Measurements from ENCODE around the gene GCNT1.
"Not testable (repeated sequence)": the region's sequence is repeated elsewhere in the genome, so short reads cannot be mapped to it uniquely, and the experiment has no call there.

GCNT1 gene

GRCh38 chr9:76443887-76444286 is 15.1 kb upstream of the GCNT1 start:
- no peak for DNase-seq (ENCODE audit: low read depth in 3 of 3)

DNA sequence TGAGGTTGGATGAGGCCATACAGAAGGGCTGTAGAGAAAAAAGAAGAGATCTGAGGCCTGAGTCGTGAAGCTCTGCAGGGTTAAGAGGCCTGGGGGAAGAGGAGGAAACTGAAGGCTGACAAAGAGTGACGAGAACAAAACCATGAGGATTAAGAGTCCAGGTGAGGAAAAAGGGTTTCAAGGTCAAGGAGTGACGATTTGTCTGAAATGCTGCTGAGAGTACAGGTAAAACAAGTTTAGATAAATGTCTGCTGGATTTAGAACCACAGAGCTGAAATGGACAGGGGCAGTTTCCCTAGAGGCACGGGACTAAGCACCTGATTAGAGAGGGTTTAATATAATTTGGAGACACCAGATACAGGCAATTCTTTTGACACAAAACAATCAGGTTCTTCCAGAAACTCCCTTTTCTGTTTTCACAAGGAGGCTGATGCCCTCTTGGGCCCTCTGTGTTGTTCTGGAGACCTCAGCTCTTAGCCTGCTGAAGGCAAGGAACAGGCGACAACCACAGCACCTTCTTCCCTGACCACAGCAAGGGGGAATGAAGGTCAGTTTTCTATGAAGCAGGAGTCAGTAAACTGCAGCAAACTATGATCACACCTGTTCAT is 14.6 kb upstream of the GCNT1 start:
- no peak for DNase-seq (ENCODE audit: low read depth in 3 of 3)

DNA sequence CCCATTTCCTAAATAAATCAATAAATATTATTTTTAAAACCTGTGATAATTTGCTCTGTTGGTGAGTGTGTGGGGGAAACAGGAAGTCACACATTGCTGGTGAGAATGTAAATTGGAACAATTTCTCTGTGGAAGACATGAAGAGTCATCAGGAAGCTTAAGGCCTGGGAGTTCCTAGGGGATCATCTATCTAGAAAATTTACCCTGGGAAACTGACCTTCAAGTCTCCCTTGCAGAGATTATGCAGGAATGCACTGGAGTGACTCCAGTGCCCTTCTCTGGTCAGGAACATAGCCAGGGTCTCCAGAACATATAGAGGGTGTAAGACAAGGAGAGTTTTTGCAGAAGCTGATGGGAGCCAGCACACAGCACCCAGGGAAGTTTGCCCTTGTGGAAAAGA is 13.0 kb upstream of the GCNT1 start:
- DNase-seq (ENCODE audit: low read depth in 3 of 3), result no peak

GRCh38 chr9:76448501-76448900 is 10.5 kb upstream of the GCNT1 start:
- DNase-seq (ENCODE audit: low read depth in 3 of 3), result no peak

DNA sequence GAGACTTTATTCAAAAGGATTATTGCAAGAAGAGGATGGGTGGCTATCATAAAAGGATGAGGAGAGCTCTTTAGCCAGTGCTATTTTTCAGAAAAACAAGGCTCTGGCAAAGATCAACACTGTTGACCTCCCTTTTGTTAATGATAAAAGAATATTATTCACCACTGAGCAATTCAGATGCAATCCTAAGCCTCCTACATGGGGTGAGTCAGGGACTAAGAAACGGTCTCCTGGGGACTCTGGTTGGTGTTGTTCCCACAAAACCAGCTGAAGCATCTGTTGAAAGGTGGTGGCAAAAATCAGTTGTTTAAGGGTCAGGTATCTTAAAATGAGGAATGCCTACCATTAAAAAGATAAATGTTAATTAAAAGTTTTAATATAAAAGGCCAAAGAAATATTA is 7.7 kb upstream of the GCNT1 start:
- DNase-seq (ENCODE audit: low read depth in 3 of 3), result no peak

- DNase-seq (ENCODE audit: low read depth in 3 of 3), result no peak
These were observed 6.1 kb upstream of the GCNT1 start for GRCh38 chr9:76452839-76453238.

DNA sequence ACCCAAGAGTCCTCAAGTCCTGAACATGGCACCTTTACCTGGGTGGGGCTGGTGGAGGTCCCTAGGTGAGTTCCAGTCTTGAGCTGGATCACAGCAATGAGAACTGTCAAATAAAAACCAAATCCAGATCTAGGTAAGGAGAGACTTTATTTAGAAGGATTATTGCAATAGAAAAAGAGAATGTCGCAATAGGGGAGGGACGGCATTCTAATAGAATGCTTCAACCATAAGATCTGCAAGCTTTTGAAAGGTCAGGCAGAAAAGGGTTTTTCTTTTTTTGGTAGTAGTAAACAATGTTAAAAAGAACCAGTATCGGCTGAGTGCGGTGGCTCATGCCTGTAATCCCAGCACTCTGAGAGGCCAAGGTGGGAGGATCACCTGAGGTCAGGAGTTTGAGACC is 5.2 kb upstream of the GCNT1 start:
- DNase-seq (ENCODE audit: low read depth in 3 of 3), result no peak

DNA sequence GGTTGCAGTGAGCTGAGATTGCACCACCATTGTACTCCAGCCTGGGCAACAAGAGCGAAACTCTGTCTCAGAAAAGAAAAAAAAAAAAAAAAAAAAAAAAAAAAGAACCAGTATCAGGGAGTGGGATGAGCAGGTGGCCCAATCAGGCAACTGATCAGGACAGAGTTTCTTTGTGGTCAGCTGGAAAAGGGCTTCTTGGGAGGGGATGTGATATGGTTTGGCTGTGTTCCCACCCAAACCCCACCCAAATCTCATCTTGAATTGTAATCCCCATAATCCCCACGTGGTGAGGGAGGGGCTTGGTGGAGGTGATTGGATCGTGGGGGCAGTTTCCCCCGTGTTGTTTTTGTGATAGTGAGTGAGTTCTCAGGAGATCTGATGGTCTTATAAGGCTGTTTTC is 4.7 kb upstream of the GCNT1 start:
- DNase-seq (ENCODE audit: low read depth in 3 of 3), result no peak

DNA sequence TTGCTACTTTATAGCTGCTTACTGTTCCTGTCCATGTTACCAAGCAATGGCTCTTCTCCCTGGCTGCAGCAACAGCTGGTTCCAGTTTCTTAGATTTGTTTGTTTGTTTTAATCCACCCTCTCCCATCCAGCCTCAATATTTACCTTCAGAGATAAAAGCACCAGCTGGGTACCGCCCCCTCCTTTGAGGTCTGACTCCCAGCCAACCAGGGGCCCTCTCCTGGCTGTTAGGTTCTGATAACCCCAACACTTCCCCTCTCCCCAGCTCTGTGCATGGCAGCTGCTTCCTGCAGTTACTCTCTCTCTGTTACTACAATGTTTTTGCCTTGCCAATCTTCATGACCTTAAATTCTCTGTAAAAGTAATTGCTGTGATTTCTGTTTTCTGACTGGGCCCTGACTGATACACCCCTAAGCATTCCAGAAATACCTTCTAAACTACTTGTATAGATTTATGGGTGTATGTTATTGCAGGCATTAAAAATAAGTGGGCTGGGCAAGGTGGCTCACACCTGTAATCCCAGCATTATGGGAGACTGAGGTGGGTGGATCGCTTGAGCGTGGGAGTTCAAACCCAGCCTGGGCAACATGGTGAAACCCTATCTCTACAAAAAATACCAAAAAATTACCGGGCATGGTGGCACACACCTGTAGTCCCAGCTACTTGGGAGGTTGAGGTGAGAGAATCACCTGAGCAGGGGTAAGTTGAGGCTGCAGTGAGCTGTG is 2.6 kb upstream of the GCNT1 start:
- DNase-seq (ENCODE audit: low read depth in 3 of 3), result no peak

DNA sequence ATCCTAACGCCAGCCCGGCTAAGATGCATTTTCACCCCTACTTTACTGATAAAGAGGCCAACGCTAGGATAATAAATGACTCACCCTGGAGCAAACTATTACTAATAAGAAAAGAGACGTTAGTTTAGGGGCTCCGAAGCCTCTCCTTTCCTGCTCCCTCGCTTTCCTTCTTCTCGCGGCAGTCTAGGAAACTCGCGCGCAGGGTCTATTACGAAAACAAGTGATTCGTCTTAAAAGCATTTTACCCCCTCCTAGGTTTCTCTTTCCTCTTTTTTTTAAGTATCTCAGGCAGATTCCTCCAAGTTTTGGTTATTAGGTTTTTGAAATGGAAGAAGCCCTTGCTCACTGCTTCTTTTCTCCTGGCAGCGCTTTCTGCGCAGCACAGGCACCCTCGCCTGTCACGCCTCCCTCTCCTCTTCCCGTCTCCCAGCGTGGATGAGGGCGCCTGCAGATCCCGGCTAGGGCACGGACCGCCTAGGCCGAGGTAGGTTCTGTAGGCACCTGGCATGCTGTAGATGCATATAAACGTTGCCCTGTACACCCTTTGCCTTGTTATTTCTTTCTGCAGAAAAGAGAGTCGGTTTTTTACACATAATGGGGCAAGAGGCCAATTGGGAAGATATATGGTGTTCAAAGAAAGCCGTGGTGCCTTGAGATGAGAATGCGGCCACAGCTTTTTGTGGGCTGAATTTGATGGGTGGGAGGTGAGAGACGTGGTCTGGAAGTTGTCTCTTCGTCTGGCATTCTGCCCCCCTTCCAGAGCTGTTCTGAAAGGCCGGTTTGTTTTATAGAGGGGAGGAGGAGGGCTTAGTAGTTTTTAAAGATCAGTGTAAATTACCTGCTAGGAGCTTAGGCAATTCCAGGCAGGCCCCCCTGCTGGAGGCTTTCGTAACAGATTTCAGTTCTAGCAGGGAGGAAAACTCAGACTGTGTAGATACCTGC is 983 bp downstream of the GCNT1 start:
- DNase-seq (ENCODE audit: low read depth in 3 of 3), result no peak

DNA sequence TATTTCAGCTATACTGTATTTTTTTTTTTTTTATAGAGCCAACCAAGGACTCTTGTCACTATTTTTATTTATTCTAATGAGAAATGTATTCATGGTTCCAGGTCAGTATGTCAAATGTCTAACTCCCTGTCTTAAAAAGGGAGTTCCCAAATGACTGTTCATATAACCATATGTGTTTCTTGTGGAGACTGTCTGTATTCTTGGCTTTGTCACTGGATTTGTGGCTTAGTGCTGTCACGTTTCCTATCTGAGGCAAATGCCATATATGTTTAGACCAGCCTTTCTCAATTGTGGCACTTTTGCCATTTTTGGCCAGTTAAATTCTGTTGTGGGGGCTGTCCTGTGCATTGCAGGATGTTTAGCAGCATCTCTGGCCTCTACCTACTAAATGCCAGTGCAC is 3.1 kb downstream of the GCNT1 start:
- DNase-seq (ENCODE audit: low read depth in 3 of 3), result no peak

DNA sequence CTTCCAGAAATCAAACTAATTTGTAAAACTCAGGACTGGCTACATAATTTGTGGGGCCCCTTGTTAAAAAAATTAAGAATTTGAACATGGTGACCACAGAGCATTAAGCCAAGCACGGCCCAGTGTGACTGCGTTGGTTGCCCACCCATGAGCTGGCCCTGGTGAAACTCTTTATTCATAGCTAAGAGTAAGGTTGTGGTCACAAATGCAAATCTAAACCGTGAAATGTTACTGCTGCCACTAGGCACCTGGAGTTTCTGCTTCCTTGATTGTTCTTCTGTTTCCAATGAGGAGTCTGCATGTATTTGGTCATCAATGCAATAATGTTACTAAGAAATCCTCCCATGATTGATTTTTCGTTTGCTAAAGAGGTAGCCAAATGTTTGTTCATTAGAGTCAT is 4.2 kb downstream of the GCNT1 start:
- DNase-seq (ENCODE audit: low read depth in 3 of 3), result no peak

DNA sequence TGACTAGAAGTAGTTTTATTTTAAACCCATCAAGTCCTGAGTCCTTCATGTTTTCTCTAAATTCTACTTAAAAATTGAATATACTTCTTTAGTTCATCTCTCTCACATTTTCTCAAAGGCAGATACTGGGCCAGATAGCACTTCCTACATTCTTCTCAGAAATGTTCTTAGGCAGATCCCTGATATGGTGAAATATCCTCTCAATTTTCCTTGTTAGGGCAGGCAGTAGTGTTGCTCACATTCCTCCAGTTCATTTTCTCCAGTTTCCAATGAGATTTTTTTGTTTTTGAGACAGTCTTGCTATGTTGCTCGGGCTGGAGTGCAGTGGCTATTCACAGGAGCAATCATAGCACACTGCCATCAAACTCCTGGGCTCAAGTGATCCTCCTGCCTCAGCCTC is 5.7 kb downstream of the GCNT1 start:
- DNase-seq (ENCODE audit: low read depth in 3 of 3), result no peak

DNA sequence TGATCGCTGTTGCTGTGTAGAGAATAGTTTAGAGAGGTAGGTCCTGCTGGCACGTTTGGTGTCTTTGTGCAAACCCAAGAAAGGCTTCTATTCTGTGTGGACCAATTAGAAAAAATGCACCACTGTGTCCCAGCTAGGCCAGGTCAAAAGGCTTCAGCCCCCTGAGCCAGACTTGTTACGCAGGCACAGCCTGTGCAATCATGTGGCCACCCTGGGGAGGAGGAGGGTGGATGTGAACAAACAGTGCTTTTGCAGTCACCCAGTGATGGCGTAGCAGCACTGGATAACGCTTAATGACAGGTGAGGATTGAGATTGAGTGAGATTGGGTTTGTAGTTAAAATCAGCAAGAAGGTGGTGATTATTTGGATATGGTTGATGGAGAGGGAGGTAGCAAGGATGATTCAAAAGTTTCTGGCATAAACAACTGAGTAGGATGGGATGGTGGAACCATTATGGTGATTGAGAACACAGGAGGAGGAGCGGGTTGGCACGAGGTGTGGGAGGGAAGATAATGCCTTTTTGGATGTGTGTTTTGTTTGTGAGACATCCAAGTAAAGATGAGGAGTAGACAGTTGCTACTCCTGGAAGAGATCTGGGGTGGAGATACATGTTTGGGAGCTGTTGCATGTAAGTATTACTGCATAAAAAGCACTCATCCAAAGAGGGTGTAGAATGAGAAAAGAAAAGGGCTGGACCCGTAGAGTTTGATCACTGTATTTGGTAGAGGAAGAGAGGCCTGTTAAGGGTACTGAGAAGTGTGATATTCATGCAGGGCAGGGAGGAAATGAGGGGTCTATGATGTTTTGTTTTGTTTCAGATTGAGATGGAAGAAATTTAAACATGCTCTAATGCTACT is 6.7 kb downstream of the GCNT1 start:
- no peak for DNase-seq (ENCODE audit: low read depth in 3 of 3)

- no peak for DNase-seq (ENCODE audit: low read depth in 3 of 3)
These were observed 7.3 kb downstream of the GCNT1 start for GRCh38 chr9:76466299-76466605.

- no peak for DNase-seq (ENCODE audit: low read depth in 3 of 3)
These were observed 15.4 kb downstream of the GCNT1 start for GRCh38 chr9:76474419-76474818.

DNA sequence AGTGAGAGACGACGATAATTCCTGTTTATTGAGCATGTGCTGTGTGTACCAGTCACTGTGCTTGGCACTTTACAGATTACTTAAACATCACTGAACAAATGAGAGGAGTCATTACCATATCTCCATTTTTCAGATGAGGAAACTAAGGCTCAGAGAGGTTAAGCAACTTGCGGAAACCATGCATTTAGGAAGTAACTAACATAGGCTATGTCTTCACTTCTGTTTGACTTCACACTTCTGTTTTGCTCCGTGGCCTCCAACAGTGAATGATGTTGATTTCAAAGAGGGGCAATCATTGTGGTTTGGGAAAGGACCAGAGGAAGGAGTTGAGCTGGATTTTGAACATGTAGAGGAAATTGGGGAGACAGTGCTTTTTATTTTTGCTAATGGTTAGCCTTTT is 16.7 kb downstream of the GCNT1 start:
- DNase-seq (ENCODE audit: low read depth in 3 of 3), result no peak

DNA sequence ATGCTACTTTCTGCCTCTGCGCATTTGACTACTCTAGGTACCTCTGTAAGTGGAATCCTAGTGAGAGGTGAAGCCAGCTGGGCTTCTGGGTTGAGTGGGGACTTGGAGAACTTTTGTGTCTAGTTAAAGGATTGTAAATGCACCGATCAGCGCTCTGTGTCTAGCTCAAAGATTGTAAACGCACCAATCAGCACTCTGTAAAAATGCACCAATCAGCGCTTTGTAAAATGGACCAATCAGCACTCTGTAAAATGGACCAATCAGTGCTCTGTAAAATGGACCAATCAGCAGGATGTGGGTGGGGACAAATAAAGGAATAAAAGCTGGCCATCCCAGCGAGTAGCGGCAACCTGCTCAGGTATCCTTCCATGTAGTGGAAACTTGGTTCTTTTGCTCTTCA is 18.8 kb downstream of the GCNT1 start:
- DNase-seq (ENCODE audit: low read depth in 3 of 3), result not testable (repeated sequence)

- no peak for DNase-seq (ENCODE audit: low read depth in 3 of 3)
These were observed 19.2 kb downstream of the GCNT1 start for GRCh38 chr9:76478226-76478625.

DNA sequence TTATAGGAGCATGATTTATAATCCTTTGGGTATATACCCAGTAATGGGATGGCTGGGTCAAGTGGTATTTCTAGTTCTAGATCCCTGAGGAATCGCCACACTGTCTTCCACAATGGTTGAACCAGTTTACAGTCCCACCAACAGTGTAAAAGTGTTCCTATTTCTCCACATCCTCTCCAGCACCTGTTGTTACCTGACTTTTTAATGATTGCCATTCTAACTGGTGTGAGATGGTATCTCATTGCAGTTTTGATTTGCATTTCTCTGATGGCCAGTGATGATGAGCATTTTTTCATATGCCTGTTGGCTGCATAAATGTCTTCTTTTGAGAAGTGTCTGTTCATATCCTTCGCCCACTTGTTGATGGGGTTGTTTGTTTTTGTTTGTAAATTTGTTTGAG is 20.4 kb downstream of the GCNT1 start:
- not testable (repeated sequence) for DNase-seq (ENCODE audit: low read depth in 3 of 3)

DNA sequence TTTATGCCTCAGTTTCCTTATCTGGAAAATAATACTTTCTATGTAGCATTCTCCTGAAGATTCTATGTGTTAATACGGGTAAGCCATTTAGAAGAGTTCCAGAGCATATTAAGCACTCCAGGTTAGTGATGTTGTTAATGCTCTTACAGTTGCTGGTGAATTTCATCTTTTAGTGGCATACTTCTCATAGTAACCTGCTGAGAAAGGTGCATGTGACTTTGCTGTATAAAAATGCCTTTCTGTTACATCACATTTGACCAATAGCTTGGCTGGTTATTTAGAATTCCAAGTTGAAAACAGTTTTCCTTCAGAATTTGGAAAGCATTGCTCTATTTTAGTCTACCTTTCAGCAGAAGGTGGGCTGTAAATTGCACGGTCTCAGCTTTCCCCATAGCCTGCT is 27.2 kb downstream of the GCNT1 start:
- DNase-seq (ENCODE audit: low read depth in 3 of 3), result no peak
